HG03432 (cell line): ENCODE measurements around the gene PRELP.
"Not testable (repeated sequence)": the region's sequence is repeated elsewhere in the genome, so short reads cannot be mapped to it uniquely, and the experiment has no call there.

ENCODE experiments used
- ATAC-seq: cut with Tn5 transposase; IDR thresholded peaks from one replicate; pipeline ENCODE4 v1.9.1; 2021; ENCODE audit warnings: mild to moderate bottlenecking, moderate library complexity; ENCODE audit not compliant: unreplicated experiment

The PRELP gene

GRCh38 chr1:203475012-203475981 lies at the start of gene PRELP:
PRELP (plus strand) TSS chr1:203475806; CDS start chr1:203483185, 7,379 bp downstream.
- no peak for ATAC-seq

GRCh38 chr1:203426366-203426765 lies 49.2 kb upstream of the PRELP start:
- ATAC-seq: no peak

GRCh38 chr1:203426870-203427269 lies 48.7 kb upstream of the PRELP start:
- no peak for ATAC-seq

GRCh38 chr1:203427451-203427850 lies 48.2 kb upstream of the PRELP start:
- no peak for ATAC-seq

- peak; percentile 46 for ATAC-seq
Measured at GRCh38 chr1:203428981-203429599, 46.5 kb upstream of the PRELP start.

GRCh38 chr1:203435615-203436014 lies 40.0 kb upstream of the PRELP start:
- ATAC-seq: no peak

- no peak for ATAC-seq
Measured at GRCh38 chr1:203437696-203438315, 37.8 kb upstream of the PRELP start.

- no peak for ATAC-seq
Measured at GRCh38 chr1:203439131-203439730, 36.4 kb upstream of the PRELP start.

- no peak for ATAC-seq
Measured at GRCh38 chr1:203440771-203441170, 34.8 kb upstream of the PRELP start.

GRCh38 chr1:203441766-203442165 lies 33.8 kb upstream of the PRELP start:
- no peak for ATAC-seq

GRCh38 chr1:203442821-203443220 lies 32.8 kb upstream of the PRELP start:
- ATAC-seq: no peak

- ATAC-seq: no peak
Measured at GRCh38 chr1:203443296-203443695, 32.3 kb upstream of the PRELP start.

- ATAC-seq: no peak
Measured at GRCh38 chr1:203444171-203444576, 31.4 kb upstream of the PRELP start.

GRCh38 chr1:203447151-203447550 lies 28.5 kb upstream of the PRELP start:
- ATAC-seq: no peak

- ATAC-seq: not testable (repeated sequence)
Measured at GRCh38 chr1:203447598-203447997, 28.0 kb upstream of the PRELP start.

- ATAC-seq: no peak
Measured at GRCh38 chr1:203448521-203449061, 27.0 kb upstream of the PRELP start.

GRCh38 chr1:203450001-203450400 lies 25.6 kb upstream of the PRELP start:
- no peak for ATAC-seq

GRCh38 chr1:203450479-203451149 lies 25.0 kb upstream of the PRELP start:
- no peak for ATAC-seq

GRCh38 chr1:203451836-203452784 lies 23.5 kb upstream of the PRELP start:
- ATAC-seq: no peak
